Measurements from ENCODE around the gene SPECC1. TPM values are rescaled to one million over a fixed set of nuclear protein-coding genes. Genes with fewer than 3 reads are reported as not detected.

SPECC1 gene
- total RNA-seq, 3 donors from 2014 or later, result 36.4 to 59.0 (median 51.8) TPM

DNA sequence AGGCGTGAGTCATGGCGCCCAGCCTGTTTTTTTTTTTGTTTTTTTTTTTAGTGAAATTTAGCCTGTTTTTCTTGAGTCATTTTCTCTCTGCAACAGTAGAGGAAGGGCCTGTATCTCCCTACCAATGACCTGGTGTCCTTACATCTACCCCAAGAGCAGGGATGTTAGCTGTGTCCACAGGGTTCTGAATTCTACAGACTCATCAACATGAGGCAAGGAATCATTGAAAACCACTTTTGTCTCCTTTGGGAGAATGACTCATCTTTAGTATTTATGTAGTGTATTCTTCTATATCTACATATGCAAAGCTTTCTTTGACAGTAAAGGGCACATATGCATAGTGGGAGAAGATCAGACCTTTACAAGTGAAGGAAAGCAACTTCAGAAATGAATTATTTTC, 105.3 kb downstream of the SPECC1 start:
- Histone ChIP-seq H3K4me1 (no peaks in the 10 kb centered on the region), H3K9me3 (no peaks in the 10 kb centered on the region), H3K4me3 (no peak overlapping the region), H3K36me3 (no peaks in the 10 kb centered on the region), H3K27ac (no peak overlapping the region), H3K27me3 (no peaks in the 10 kb centered on the region)
- intact Hi-C loops (cut with DNase I; ENCODE audit: low total_unique reads), result no loop called here
- TF ChIP-seq POLR2A (IDR thresholded peaks at IDR 0.05) (no peak), POLR2AphosphoS5 (IDR thresholded peaks at IDR 0.05) (no peak), CTCF (IDR thresholded peaks at IDR 0.05) (no peak)
- no peak for DNase-seq (ENCODE audit: low spot score in 2 of 2)

DNA sequence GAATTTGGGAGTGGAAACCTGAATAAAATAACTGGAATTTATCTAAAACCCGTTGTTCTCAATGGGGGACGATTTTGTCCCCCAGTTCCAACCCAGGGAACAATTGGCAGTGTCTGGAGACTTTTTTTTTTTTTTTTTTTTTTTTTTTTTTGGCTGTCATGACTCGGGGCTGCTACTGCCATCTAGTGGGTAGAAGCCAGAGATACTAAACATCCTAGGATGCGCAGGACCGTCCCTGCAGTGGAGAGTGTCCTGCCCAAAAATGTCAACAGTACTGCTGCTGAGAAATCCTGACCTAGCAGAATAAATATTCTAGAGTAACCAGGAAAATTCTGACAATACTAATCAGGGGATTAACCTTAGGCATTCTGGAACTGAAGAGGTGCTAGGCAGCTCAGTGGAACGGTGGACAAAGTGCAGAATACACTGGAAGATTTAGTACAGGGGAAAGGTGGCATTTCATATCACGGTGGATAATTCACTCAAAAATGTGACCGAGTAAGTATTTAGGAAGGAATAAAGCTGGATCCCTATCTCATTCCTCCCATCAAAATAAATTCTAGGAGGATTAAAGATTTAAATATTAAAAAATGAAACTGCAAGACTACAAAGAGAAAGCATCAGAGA, 107.6 kb downstream of the SPECC1 start:
- DNase-seq (ENCODE audit: low spot score in 2 of 2), result no peak
- intact Hi-C loops (cut with DNase I; ENCODE audit: low total_unique reads), result no loop called here
- H3K36me3 ChIP-seq, result no peaks in the 10 kb centered on the region
- H3K27me3 ChIP-seq, result no peaks in the 10 kb centered on the region
- H3K4me1 ChIP-seq, result no peaks in the 10 kb centered on the region
- H3K27ac ChIP-seq, result no peak overlapping the region
- TF ChIP-seq CTCF (IDR thresholded peaks at IDR 0.05), result peak in 2 of 3 donors; percentile 45 to 50
- TF ChIP-seq POLR2A (IDR thresholded peaks at IDR 0.05), result no peak
- no peak for TF ChIP-seq POLR2AphosphoS5 (IDR thresholded peaks at IDR 0.05)
- H3K9me3 ChIP-seq, result no peaks in the 10 kb centered on the region
- H3K4me3 ChIP-seq, result no peak overlapping the region

GRCh38 chr17:20118280-20118679, 109.1 kb downstream of the SPECC1 start:
- Histone ChIP-seq H3K27me3 (no peaks in the 10 kb centered on the region), H3K36me3 (no peaks in the 10 kb centered on the region), H3K4me1 (no peaks in the 10 kb centered on the region), H3K9me3 (no peaks in the 10 kb centered on the region), H3K27ac (no peak overlapping the region), H3K4me3 (no peak overlapping the region)
- intact Hi-C loops (cut with DNase I; ENCODE audit: low total_unique reads), result no loop called here
- no peak for DNase-seq (ENCODE audit: low spot score in 2 of 2)
- TF ChIP-seq POLR2AphosphoS5 (IDR thresholded peaks at IDR 0.05) (no peak), CTCF (IDR thresholded peaks at IDR 0.05) (no peak), POLR2A (IDR thresholded peaks at IDR 0.05) (no peak)

DNA sequence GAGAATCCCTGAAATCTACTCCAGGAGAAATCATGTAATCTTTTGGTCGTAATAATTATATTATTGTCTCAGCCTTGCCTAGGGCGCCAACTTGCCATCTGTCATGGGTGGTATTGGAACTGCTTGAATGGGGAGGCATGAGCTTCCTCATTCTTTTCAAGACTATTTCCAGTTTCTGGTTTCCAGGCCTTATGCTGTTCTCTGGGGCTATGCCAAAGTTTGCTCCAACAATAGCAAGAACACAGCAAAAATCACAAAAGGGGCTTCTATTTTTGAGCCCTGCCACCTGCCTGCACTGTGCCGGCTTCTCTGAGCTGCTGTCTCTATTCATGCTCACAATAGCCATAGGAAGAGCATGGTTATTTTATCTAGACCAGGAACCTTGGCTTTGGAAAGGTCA, 111.7 kb downstream of the SPECC1 start:
- H3K36me3 ChIP-seq, result no peaks in the 10 kb centered on the region
- H3K4me1 ChIP-seq, result no peaks in the 10 kb centered on the region
- H3K27me3 ChIP-seq, result no peaks in the 10 kb centered on the region
- no peak overlapping the region for H3K4me3 ChIP-seq
- TF ChIP-seq POLR2AphosphoS5 (IDR thresholded peaks at IDR 0.05) (no peak), POLR2A (IDR thresholded peaks at IDR 0.05) (no peak), CTCF (IDR thresholded peaks at IDR 0.05) (no peak)
- H3K9me3 ChIP-seq, result no peaks in the 10 kb centered on the region
- intact Hi-C loops (cut with DNase I; ENCODE audit: low total_unique reads), result no loop called here
- no peak overlapping the region for H3K27ac ChIP-seq
- DNase-seq (ENCODE audit: low spot score in 2 of 2), result no peak

DNA sequence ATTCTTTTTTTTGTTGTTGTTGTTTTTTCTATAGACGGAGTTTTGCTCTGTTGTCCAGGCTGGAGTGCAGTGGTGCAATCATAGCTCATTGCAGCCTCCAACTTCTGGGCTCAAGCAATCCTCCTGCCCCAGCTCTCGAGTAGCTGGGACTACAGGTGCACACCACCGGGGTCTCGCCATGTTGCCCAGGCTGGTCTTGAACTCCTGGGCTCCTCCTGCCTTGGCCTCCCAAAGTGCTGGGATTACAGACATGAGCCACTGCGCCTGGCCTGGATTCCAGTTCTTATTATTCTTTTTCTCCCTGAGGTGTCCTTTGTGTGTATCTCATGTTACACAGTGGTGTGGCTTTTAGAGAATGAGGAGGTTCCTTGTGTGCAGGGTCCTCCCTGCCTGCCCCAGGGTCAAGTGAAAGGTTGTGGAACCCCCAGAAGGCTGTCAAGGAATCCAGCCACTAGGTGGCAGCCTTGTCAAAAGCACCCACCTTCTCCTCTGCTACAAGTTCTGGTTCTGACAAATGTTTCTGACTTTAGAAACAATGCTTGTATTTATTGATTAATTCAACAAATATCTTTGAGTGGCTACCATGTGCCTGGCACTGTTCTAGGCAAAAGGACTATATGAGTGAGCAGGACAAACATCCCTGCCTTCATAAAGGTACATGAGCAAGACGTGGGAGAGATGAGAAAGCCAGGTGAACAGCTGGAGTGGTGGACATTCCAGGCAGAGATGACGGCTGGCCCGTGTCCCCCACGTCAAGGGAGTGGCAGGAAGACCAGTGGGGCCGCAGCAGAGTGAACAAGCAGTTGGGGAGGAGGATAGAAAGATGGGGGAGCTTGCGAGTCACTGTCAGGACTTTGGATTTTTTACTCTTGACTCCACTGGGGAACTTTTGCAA, 112.4 kb downstream of the SPECC1 start:
- DNase-seq (ENCODE audit: low spot score in 2 of 2), result peak in 1 of 2 donors; percentile 29
- no peaks in the 10 kb centered on the region for H3K4me1 ChIP-seq
- no peak overlapping the region for H3K27ac ChIP-seq
- H3K4me3 ChIP-seq, result no peak overlapping the region
- H3K9me3 ChIP-seq, result no peaks in the 10 kb centered on the region
- H3K27me3 ChIP-seq, result no peaks in the 10 kb centered on the region
- TF ChIP-seq POLR2AphosphoS5 (IDR thresholded peaks at IDR 0.05) (no peak), CTCF (IDR thresholded peaks at IDR 0.05) (peak; percentile 56 to 77 (median 69))
- H3K36me3 ChIP-seq, result no peaks in the 10 kb centered on the region
- intact Hi-C loops (cut with DNase I; ENCODE audit: low total_unique reads), result no loop called here

All from breast epithelium (tissue), 4 donors.